ENCODE data around the gene MYCBP.

GRCh38 chr1:38918568-38918967 lies 45.4 kb upstream of the MYCBP start:
- TF ChIP-seq, protein P1, sequence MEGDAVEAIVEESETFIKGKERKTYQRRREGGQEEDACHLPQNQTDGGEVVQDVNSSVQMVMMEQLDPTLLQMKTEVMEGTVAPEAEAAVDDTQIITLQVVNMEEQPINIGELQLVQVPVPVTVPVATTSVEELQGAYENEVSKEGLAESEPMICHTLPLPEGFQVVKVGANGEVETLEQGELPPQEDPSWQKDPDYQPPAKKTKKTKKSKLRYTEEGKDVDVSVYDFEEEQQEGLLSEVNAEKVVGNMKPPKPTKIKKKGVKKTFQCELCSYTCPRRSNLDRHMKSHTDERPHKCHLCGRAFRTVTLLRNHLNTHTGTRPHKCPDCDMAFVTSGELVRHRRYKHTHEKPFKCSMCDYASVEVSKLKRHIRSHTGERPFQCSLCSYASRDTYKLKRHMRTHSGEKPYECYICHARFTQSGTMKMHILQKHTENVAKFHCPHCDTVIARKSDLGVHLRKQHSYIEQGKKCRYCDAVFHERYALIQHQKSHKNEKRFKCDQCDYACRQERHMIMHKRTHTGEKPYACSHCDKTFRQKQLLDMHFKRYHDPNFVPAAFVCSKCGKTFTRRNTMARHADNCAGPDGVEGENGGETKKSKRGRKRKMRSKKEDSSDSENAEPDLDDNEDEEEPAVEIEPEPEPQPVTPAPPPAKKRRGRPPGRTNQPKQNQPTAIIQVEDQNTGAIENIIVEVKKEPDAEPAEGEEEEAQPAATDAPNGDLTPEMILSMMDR (conservative IDR thresholded peaks at IDR 0.05; ENCODE audit: low read depth, low read length) = no peak
- no peak for TF ChIP-seq EZH2 (IDR thresholded peaks at IDR 0.05; ENCODE audit: borderline replicate concordance, low read depth, low read length, poor library complexity, severe bottlenecking)
